SK-N-DZ (cell line): ENCODE measurements around the gene UQCRC1.

Experiments
- DNase-seq: peaks from one replicate; pipeline ENCODE4 v3.0.0-alpha.2; 2015; ENCODE audit warnings: low spot score

UQCRC1 gene

DNA sequence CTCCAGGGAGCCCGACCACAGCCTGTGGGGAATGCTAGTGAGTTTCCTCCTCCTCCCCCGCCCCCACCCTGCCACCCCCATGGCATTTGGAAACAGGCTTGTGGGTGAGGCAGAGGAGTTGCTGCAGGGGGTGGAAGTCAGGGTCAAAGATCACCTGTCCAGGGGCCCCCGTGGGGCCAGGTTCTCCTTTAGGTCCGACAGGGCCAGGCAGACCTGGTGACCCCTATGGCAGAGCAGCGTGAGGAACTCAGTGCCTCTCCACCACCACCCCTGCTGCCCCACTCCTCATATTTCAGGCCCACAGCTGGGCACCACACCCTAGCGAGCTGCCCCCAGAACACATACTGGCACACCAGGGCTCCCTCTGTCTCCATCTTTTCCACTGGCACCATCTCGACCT is 36.9 kb downstream of the UQCRC1 start:
- DNase-seq = no peak

DNA sequence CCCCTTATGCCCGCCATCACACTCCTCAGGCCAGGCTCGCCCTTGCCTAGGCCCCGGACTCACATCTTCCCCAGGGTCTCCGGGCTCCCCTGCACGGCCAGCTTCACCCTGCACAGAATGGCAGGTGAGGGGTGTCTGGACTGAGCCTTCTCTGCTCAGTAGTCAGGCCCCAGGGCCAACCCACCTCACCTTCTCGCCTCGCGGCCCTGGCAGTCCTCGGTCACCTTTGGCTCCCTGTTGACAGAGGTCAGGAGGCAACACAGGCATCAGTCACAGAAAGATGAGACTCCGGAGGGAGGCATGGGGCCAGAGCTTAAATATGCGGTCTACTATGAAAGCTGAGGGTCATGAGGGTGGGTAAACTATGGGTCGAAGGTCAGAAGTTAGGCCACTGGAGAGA is 37.5 kb downstream of the UQCRC1 start:
- no peak for DNase-seq

DNA sequence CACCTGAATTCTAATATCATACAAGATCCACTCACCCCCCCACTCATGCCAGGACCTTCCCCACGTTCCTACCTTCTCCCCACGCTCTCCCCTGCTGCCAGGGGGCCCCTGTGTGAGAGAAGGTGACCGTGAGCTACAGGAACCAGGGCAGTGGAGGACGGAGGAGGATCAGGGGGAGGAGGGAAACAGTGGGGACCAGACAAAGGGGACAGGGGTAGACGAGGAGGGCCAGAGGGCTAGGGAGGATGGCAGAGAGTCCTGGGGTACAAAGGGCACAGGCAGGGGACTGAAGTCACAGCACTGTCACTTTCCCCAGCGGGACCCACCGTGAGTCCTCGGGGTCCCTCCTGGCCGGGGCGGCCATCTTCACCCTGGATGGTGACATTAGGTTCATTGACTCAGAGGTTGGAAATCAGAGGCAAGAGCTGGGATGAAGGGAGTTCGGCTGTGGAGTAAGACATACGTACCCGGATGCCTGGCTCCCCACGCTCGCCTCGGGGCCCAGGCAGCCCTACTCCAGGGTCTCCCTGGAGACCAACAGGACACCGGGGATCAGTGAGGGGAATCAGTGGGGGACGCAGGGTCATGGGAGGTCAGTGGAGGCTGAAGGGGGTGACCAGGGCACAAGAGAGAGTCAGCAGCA is 39.5 kb downstream of the UQCRC1 start:
- no peak for DNase-seq

DNA sequence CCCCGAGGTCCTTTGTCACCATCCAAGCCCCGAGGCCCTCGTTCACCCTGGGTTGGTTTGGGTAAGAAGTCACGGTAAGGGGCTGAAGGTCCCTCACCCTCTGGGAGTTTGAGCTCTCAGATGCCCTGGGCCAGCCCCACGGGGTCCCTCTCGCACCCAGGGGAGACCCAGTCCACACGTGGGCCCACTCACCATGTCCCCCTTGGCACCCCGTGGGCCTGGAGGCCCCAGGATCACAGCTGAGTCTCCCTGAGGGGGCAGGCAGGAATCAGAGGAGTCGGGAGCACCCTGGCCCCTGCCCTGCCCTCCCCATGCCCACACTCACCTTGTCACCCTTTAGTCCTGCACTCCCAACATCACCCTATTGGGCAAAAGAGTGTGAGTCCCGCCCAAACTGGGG is 40.0 kb downstream of the UQCRC1 start:
- no peak for DNase-seq

DNA sequence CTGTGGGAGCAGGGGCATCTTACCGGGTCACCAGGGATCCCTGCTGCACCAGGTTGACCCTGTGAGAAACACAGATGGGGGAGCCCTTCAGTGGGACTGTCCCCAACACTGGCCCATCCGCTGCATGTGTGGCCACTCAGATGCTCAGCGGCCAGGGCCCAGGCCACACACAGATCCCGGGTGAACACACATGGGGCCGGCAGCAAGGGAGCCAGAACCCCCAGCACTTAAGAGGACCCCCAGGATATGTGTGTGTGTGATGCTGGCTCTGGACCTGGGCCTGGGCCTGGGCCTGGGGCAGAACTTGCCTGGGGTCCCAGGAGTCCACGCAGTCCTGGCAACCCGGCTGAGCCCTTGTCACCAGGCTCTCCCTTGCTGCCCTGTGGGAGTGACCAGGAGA is 41.0 kb downstream of the UQCRC1 start:
- DNase-seq = no peak

DNA sequence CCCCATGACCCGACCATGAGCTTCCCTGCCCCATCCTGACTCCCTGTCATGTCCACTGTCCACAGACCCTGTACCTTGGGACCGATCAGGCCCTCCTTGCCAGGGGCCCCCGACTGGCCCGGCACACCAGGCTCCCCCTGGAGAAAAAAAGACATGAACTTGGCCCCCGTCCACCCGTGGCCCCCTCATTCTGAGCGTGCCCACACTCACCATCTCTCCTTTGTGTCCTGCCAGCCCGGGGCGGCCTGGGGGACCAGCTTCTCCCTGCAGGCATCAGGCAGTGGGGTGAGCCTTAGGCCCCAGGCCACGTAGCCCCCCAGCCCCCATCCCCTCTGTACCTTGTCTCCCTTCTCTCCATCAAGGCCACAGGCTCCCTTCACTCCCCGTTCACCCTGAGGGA is 41.9 kb downstream of the UQCRC1 start:
- no peak for DNase-seq

DNA sequence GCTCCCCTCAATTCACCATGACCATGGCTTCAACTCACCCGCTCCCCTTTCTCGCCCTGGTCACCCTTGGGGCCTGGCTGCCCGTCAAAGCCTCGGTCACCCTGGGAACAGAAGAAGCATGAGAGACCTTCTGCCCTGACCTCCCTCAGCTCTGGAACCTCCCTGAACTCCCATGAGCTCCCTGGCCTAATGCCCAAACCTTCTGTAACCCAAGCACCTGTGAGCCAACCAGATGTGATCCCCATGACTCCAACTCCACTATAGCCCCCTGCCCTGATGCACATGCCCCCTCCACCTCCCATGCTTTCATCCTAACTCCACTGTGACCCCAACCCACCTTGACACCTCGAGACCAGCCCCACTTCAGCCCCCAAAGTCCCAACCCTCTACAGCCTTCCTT is 42.4 kb downstream of the UQCRC1 start:
- no peak for DNase-seq

DNA sequence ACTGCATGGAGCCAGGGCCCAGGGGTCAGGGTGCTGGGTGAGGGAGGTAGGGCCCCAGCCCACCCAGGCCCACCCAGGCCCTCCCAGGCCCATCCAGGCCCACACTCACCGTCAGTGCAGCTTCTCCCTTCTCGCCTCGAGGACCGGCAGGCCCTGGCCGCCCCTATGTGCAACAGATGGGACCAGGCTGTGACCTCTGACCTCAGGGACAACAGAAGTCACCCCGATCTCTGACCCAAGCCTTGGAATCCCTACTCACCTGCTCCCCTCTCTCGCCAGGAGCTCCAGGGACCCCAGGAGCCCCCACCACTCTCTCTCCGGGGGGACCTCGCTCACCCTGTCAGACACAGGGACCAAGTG is 43.1 kb downstream of the UQCRC1 start:
- no peak for DNase-seq

DNA sequence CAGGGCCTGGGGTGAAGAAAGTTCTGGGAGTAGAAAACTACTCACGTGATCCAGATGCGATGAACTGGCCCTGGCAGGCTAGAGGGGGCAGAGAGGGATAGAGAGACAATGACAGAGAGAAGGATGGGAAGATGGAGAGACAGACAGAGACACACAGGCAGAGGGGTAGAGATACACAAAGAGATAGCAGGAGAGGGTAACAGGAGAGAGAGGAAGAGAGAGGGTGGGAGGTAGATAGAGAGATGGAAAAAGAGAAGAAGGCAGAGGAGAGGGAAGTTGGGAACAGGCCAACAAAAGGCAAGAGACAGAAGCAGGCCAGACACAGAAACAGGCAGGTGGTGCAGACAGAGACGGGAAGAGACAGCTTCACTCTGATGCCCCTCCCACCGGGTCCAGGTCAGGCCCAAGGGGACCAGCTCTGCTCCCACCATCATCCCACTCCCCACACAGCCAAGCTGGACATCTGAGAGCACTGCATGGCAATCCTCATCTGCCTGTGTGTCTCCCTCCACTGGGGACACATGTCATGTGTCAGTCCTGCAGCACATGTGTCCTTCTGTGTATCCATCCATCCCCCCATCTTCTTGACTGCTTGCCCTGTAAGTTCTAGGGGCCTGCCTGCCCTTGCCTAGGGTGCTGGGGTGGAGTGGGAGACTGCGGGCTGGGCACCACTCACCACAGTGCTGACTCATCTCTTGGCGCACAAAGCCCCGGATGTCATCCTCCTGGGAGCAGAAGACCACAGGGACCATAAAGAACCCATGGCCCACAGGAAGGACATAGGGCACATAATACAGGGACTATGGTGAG is 43.6 kb downstream of the UQCRC1 start:
- DNase-seq = no peak

DNA sequence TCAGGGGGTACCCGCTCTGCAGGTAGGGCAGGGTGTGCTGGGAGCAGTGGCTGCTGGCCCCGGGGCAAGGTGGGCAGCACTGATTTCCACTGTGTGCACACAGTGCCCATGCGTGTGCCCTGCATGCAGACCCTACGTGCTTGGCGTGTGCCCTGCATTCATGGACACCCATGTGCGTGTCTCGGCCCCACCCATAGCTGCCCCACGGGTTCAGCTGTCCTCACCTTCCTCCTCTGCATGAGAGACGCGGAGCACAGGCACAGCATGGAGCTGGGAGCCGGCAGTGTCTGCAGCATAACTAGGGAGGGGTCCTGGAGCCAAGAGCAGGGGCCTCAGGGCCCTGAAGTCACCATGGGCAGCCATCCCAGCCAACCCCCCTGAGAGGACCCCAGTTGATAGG is 44.3 kb downstream of the UQCRC1 start:
- no peak for DNase-seq

DNA sequence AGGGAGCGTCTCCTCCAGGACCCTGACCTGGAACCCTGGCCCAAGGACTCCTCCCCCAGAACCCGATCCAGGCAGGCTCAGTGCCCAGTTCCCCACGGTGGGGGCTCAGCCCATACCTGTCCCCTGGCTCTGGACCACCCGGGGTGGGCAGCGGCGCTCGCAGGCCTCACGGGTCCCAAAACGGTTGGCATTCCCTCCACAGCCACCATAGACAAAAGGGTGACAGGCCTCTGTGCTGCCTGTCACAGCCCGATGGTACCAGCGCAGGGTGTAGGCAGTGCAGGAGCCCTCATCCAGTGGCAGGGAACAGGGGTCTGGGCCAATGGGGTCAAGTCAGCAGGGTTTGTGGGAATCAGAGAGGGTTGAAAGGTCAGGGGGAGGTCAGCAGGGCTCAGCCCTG is 44.8 kb downstream of the UQCRC1 start:
- DNase-seq = no peak

DNA sequence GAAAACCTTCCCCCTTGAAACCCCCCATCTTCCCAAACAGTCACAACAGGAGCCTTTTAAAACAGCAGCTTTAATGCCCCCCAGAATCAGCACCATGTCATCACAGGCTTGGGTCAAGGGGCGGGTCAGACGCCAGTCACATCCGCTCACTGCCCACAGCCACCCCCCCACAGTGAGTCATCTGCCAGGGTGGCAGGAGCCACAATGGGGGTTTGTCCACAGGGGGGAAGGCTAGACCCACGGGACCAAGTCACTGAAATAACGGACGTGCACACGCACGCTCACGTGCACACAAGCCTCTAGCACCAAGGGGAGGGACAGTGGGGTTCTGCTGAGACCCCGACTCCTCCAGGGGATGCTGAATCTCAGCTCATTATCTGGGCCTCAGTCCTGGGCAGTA is 45.4 kb downstream of the UQCRC1 start:
- DNase-seq = no peak

DNA sequence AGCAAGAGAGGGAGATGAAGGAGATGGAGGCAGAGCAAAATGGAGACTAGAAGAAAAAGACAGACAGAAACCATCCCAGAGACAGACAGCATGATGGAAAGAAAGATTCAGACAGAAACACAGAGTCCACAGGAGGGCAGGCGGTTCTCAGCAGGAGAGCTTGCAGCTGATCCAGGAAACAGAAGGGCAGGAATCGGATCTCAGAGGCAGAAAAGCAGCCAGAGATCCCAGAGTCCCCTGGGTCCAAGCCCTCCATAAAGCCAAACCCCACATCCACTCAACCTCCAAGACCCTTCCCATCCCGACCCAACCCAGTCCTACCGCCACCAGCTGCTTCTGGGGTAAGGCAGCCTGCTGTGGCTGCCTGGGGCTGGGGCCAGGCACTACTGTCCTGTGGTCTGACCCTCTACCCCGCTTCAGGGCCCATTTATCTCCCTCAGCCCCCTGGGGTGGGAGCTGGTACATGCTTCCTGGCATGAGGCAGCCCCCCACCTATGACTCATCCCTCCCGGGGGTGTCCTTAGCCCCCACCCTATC is 46.0 kb downstream of the UQCRC1 start, which contains the start of gene UCN2:
Gene UCN2, minus strand, starts transcription at position 400 of the 537 bp plus-strand sequence. CDS start 657 bp downstream, outside the sequence.
- no peak for DNase-seq

DNA sequence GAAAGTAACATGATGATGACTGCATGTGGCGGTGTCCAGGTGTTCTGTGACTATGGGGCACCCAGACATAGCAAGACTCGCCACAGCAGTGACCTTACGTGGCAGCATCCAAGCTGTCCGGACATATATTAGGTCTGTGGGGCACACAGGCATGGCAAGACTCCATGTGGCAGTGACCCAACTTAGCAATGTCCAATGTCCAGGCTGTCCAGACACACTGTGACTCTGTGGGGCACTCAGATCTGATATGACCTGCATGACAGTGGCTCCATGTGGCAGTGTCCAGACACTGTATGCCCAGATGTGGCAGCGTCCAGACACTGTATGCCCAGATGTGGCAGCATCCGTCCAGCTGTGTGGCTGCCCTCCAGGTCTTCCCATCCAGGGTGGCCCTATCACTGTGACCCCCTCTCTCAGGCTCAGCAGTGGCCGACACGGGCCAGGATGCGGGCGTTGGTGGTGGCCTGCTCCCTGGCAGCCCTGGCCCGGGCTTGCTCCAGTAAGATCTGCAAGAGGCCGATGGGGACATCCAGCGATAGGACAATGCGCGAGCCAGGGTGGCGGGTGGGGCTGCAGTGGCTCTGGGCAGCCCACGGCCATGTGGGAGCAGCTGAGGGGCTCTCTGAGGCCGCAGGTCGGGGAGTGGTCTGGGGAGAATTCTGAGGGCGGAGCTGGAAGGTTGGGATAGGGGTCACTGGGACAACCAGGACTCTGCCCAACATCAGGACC is 46.9 kb downstream of the UQCRC1 start:
- no peak for DNase-seq

DNA sequence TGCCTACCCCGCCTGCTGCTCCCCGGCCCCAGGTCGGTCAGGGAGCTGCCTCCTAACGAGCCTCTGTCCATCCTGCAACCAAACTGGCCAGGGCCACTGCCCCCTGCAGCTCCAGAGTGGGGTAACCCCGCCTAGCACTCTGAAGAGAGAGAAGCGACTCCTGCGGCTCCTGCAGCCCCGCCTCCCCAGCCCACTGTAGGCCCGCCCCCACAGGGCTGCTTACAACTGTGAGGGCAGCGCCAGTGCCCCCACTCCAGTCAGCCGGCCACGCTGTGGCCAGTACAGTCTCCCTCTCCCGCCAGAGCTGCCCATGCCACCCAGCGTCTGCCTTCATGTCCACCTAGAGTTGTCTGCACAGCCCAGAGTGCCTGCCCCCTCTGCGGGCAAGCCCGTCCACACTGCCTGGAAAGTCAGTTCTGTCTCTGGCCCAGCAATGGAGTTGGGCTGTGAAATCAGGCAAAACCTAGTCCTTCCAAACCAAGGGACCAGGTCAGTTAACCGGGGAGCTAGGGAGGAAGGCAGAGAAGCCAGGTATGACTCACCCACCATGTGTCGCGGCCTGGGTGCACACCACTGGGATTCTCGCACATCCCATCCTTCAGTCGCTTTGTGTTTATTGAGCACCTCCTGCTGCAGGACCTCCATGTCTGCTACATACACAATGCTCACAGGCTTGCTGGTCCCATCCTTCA is 48.3 kb downstream of the UQCRC1 start:
- DNase-seq = peak; percentile 77

DNA sequence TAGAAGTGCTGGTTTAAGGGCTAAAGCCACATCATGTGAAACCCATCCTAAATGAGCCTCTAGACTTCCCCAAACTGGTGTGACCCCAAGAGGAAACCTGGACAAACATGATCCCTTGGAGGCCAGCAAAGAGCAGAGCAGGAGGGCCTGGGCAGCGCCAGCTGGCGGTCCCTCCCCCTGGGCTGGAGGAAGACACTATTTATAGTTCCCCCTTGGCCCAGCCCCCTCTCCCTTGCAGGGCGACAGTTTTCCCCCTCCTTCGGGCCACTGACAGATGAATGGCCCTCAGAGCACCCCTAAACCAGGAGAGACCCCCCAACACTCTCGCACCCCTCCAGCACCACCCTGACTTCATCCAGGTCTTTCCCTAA is 48.8 kb downstream of the UQCRC1 start:
- DNase-seq = peak; percentile 15

DNA sequence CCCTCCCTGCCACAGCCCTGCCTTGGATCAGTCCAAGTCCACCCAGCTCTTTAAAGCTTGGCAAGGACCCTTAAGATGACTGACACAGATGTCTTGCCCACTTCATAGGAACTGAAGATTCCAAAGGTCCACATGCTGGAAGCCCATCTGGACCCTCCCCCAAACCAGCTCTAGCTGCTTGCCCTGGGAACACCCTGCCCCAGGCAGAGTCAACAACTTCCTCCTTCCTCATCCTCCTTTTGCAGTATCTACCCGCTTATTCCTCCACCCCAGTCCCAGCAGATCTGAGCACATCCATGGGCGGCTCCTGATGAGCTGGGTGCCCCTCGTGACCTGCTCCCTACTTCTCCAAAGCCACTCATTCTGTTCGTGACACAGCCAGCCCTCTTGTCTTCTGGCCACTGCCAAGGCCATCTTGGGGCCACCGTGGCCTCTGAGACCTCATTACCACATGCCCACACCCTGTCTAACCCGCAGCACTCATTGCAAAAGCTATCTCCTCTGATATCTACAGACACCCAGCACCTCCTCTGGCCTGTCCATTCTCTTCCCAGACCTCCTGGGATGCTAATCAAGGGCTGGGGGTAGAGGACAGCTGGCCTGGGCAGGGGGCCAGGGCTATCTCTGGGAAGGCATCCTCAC is 50.8 kb downstream of the UQCRC1 start:
- DNase-seq = peak; percentile 14

DNA sequence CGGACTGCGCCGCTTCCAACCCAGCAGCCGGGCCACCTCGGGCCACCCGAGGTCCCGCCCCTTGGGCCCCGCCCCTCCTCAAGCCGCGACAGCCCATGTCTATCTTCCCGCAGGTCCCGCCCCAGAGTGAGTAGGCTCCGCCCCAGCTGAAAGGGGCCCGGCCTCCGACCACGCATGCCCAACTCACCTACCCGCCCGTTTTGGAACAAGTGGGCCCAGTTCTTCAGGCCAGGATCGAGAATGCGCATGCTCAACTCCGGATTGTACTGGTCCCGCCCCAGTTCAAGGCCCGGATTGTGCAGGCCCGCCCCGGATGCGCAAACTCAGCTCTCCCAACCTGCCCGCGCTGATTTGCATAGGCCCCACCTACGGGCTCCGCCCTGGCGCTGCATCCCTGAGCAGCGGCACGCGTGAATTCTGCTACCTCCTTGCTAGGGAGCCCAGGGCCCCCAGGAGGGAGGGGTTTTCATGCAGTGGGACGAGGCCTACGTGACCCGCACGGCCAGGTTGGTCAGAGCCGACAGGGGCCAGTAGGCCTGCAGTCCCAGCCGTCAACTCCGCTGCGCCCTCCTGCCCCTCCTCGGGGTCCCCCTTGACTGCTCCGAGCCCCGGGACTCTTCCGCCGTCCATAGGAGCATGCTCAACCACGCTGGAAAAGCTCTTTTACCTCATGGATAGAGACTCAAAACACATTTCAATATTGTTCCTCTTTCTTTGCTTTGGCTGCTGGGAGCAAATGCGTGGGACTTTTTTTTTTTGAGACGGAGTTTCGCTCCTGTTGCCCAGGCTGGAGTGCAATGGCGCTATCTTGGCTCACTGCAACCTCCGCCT is 52.4 kb downstream of the UQCRC1 start, which contains the start of gene PFKFB4:
Gene PFKFB4, minus strand, starts transcription at position 8 of the 831 bp plus-strand sequence. CDS start 26 bp downstream, outside the sequence.
- DNase-seq = peak; percentile 99

DNA sequence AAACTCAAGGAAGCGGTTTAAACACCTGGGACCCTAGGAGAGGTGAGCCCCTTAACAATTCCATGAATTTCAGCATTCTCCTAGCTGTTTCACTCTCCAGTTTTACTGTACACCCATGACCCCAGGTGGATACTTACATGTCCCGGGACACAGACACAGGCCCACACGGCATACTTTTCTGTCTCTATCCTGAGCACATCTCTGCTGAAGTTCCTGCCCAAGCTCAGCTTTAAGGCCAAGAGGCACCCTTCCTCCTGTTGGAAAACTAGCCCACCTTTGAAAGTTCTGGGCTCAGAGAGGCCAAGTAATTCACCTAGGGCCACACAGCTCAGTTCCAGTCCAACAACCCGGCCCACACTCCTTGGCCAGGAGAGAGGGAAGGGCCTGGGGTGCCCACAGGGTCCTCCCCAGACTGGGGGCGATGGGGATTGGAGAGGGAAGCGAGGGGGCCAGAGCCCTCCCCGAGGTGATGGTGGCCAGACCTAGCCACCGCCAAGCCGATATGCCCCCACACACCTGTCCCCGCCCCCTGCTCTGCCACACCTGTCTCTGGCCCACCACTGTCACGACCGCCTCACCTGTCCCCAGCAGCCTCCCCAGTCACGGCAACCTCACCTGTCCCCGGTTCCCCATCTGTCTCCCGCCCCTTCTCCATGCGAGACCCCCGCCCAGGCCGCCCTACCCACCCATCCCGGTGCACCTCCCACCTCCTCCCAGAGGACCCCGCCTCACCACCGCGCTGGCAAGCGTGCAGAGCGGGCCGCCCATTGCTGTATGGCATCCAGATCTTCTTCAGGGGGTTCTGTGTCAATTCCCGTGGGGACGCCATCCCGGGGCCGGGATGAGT is 53.3 kb downstream of the UQCRC1 start:
- no peak for DNase-seq
